Activated naive CD4-positive, alpha-beta T cell treated with anti-CD3 and anti-CD28 coated beads for 36 hours (primary cell): Measurements from ENCODE around the gene PEAK1. TPM values are rescaled to one million over a fixed set of nuclear protein-coding genes. Genes with fewer than 3 reads are reported as not detected.

ENCODE experiments used
- CTCF ChIA-PET: fragments of 350-600 bp; sonication (Branson Sonifier 250); formaldehyde crosslinking; loops from one replicate; lab custom pipeline; 2021; ENCODE audit warnings: antibody characterized with exemption; lab: Charles Lee
- DNase-seq: peaks from one replicate; pipeline ENCODE4 v3.0.0-alpha.2; 2020
- H3K27ac Mint-ChIP-seq: one replicate; pipeline ENCODE4 v1.8.0; 2021; ENCODE audit warnings: mild to moderate bottlenecking, mixed read lengths
- H3K27me3 Mint-ChIP-seq: one replicate; pipeline ENCODE4 v1.8.0; 2021; ENCODE audit warnings: low read depth, mixed read lengths
- H3K36me3 Mint-ChIP-seq: one replicate; pipeline ENCODE4 v1.8.0; 2021; ENCODE audit warnings: low read depth, mixed read lengths
- H3K4me1 Mint-ChIP-seq: one replicate; pipeline ENCODE4 v1.8.0; 2021; ENCODE audit warnings: low read depth, mixed read lengths
- H3K4me3 Mint-ChIP-seq: one replicate; pipeline ENCODE4 v1.8.0; 2021; ENCODE audit warnings: mild to moderate bottlenecking, moderate library complexity, mixed read lengths
- H3K9me3 Mint-ChIP-seq: one replicate; pipeline ENCODE4 v1.8.0; 2021; ENCODE audit warnings: mixed read lengths
- intact Hi-C: fragments of 100-400 bp; cut with micrococcal nuclease; formaldehyde crosslinking; loops from one replicate; pipeline ENCODE4 v1.15.1; 2023
- total RNA-seq, 2 experiments: library from RNA; stranded (reverse); gene quantifications; one replicate each; pipeline ENCODE4 v1.2.3, GENCODE V29; 2021

The PEAK1 gene
- total RNA-seq, 2 experiments from 2014 or later, result 26.6 to 28.0 TPM

- no peak for DNase-seq
- Mint-ChIP-seq H3K27me3 (no peaks in the 10 kb centered on the region), H3K4me3 (no peak overlapping the region), H3K4me1 (peaks cover 45% of the 10 kb centered on the region), H3K9me3 (no peaks in the 10 kb centered on the region), H3K36me3 (no peaks in the 10 kb centered on the region), H3K27ac (no peak overlapping the region)
- intact Hi-C loops, result no loop called here
- CTCF ChIA-PET, result interaction anchor here (2.3 kb wide), 1 partner anchor 9 kb away, joined by 5 read pairs; no protein-coding TSS in a partner anchor
Observed at GRCh38 chr15:77067691-77068367, 352.1 kb downstream of the PEAK1 start.

DNA sequence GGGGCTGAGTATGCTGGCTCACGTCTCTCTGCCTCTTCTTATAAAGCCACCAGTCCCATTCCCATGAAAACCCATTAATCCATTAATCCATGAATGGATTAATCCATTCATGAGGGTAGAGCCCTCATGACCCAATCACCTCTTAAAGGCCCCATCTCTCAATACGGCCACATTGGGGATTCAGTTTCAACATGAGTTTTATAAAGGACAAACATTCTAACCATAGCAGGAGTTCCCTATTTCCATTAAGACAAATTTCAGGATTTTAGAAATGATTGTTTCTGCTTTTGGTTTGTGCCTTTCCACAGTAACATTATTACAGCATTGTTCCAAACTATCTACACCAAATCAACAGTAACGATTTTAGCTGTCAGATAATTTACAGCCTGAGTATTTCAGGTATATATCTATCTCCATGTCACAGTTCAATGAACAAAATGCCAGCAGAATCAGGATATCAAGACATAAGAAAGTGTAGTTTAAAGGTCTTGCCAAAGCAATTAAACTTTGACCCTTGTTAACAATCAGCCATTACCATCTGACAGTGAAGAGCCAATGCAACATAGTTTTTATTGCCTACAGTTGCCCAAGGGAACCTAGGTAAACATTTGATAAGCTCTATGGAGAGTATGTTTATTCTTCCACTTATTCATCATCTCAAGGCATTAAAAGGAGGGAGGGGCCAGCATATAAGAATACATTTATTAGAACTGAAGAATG lies 352.8 kb downstream of the PEAK1 start:
- no peak overlapping the region for H3K4me3 Mint-ChIP-seq
- no peaks in the 10 kb centered on the region for H3K36me3 Mint-ChIP-seq
- no peaks in the 10 kb centered on the region for H3K9me3 Mint-ChIP-seq
- H3K4me1 Mint-ChIP-seq, result peaks cover 45% of the 10 kb centered on the region
- intact Hi-C loops, result no loop called here
- H3K27ac Mint-ChIP-seq, result no peak overlapping the region
- DNase-seq, result no peak
- CTCF ChIA-PET, result interaction anchor here (2.3 kb wide), 1 partner anchor 8 kb away, joined by 5 read pairs; no protein-coding TSS in a partner anchor
- no peaks in the 10 kb centered on the region for H3K27me3 Mint-ChIP-seq

GRCh38 chr15:77064539-77065308 lies 355.2 kb downstream of the PEAK1 start:
- H3K9me3 Mint-ChIP-seq, result no peaks in the 10 kb centered on the region
- CTCF ChIA-PET, result interaction anchor here (0.6 to 0.7 kb wide), 2 partner anchors 45 to 894 kb away, joined by 3 read pairs; no protein-coding TSS in a partner anchor
- peaks cover 42% of the 10 kb centered on the region for H3K4me1 Mint-ChIP-seq
- intact Hi-C loops, result no loop called here
- H3K36me3 Mint-ChIP-seq, result no peaks in the 10 kb centered on the region
- no peak for DNase-seq
- no peak overlapping the region for H3K4me3 Mint-ChIP-seq
- H3K27me3 Mint-ChIP-seq, result no peaks in the 10 kb centered on the region
- H3K27ac Mint-ChIP-seq, result no peak overlapping the region

DNA sequence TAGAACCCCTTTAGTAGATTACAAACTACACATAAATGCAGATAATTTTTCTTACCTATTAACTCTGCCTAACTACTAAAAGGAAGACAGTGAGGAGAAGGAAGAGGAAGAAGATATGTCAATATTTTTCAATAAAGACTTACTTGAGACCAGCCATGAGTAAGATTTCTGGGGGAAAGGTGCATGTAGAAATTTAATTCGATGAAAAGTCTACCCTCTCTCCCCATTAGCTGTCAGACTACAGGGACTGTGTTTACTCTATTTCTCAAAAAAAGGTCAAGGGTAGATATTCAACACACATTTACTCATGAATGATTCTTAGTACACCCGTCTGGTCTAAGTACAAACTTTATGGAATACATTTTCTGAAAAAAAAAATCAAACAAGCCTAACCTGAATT lies 355.8 kb downstream of the PEAK1 start:
- CTCF ChIA-PET, result interaction anchor here (0.6 to 1.3 kb wide), 3 partner anchors 29 to 895 kb away, joined by 3 read pairs; no protein-coding TSS in a partner anchor
- Mint-ChIP-seq H3K27ac (no peak overlapping the region), H3K27me3 (no peaks in the 10 kb centered on the region), H3K4me1 (peaks cover 43% of the 10 kb centered on the region), H3K36me3 (no peaks in the 10 kb centered on the region), H3K9me3 (no peaks in the 10 kb centered on the region), H3K4me3 (no peak overlapping the region)
- intact Hi-C loops, result no loop called here
- no peak for DNase-seq

- H3K27ac Mint-ChIP-seq, result no peak overlapping the region
- CTCF ChIA-PET, result interaction anchor here (1.3 kb wide), 1 partner anchor 29 kb away, joined by 3 read pairs; no protein-coding TSS in a partner anchor
Observed at GRCh38 chr15:77063249-77063648, 356.7 kb downstream of the PEAK1 start.

DNA sequence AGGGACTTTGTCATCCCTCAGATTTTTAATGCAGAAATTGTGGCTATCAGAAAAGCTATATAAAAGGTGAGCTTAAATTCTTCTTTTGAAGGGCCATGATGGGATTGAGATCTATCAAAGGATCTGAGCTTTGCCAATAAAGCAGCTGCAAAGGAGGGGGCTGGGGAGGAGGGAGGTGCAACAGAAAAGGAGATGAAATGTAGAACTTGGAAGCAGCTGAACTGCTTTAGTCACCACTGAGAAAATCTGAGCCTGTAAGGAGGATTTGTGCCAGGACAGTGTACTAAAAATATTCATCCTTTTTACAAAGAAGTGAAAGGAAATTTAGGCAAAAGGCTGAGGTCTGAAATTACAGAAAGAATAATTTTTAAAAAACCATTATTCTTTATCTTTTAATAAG lies 359.4 kb downstream of the PEAK1 start:
- H3K4me1 Mint-ChIP-seq, result peaks cover 37% of the 10 kb centered on the region
- no peaks in the 10 kb centered on the region for H3K9me3 Mint-ChIP-seq
- no peak overlapping the region for H3K4me3 Mint-ChIP-seq
- intact Hi-C loops, result no loop called here
- CTCF ChIA-PET, result interaction anchor here (1.0 to 2.0 kb wide), 5 partner anchors 26 to 509 kb away, joined by 3 to 6 read pairs (median 3); no protein-coding TSS in a partner anchor
- no peak for DNase-seq
- H3K27me3 Mint-ChIP-seq, result no peaks in the 10 kb centered on the region
- H3K36me3 Mint-ChIP-seq, result no peaks in the 10 kb centered on the region
- no peak overlapping the region for H3K27ac Mint-ChIP-seq

More at GRCh38 chr15:77063249-77063648, 356.7 kb downstream of the PEAK1 start:
- Mint-ChIP-seq H3K4me3 (no peak overlapping the region), H3K36me3 (no peaks in the 10 kb centered on the region), H3K9me3 (no peaks in the 10 kb centered on the region), H3K27me3 (no peaks in the 10 kb centered on the region), H3K4me1 (peaks cover 39% of the 10 kb centered on the region)
- DNase-seq, result no peak
- intact Hi-C loops, result no loop called here

GRCh38 chr15:77059786-77060361 lies 360.0 kb downstream of the PEAK1 start:
- Mint-ChIP-seq H3K27me3 (no peaks in the 10 kb centered on the region), H3K4me3 (no peak overlapping the region), H3K4me1 (peaks cover 34% of the 10 kb centered on the region), H3K36me3 (no peaks in the 10 kb centered on the region), H3K9me3 (no peaks in the 10 kb centered on the region), H3K27ac (no peak overlapping the region)
- intact Hi-C loops, result no loop called here
- CTCF ChIA-PET, result interaction anchor here (1.1 to 2.0 kb wide), 3 partner anchors 25 to 509 kb away, joined by 3 to 6 read pairs (median 4); no protein-coding TSS in a partner anchor
- peak; percentile 30 for DNase-seq

- no peaks in the 10 kb centered on the region for H3K9me3 Mint-ChIP-seq
- H3K4me1 Mint-ChIP-seq, result peaks cover 28% of the 10 kb centered on the region
- no peak overlapping the region for H3K4me3 Mint-ChIP-seq
- no peaks in the 10 kb centered on the region for H3K27me3 Mint-ChIP-seq
- H3K27ac Mint-ChIP-seq, result no peak overlapping the region
- no peak for DNase-seq
- H3K36me3 Mint-ChIP-seq, result peaks cover 4% of the 10 kb centered on the region
- intact Hi-C loops, result no loop called here
- CTCF ChIA-PET, result interaction anchor here (0.7 to 2.4 kb wide), 7 partner anchors 10 to 96 kb away, joined by 3 to 8 read pairs (median 4); no protein-coding TSS in a partner anchor
Observed at GRCh38 chr15:77058468-77058867, 361.4 kb downstream of the PEAK1 start.

DNA sequence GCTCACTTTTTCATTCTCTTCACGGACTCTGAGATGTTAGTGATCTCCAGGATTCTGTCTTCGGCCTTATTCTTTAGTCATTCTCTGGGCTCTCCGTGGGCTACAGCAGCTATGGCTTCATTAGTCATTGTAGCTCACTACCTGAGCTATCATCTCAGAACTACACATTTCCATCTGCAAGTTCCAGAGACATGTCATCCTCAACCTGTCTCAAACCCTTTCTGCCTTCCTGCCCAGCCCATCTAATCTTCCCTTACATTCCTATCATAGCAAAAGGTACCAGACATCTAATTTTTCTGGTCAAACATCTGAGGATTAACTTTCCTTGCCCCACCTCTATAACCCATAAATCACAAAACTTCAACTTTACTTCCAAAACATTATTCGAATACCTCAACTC lies 362.2 kb downstream of the PEAK1 start:
- no peak overlapping the region for H3K27ac Mint-ChIP-seq
- no peak for DNase-seq
- intact Hi-C loops, result no loop called here
- H3K9me3 Mint-ChIP-seq, result no peaks in the 10 kb centered on the region
- peaks cover 27% of the 10 kb centered on the region for H3K4me1 Mint-ChIP-seq
- H3K27me3 Mint-ChIP-seq, result no peaks in the 10 kb centered on the region
- H3K36me3 Mint-ChIP-seq, result peaks cover 4% of the 10 kb centered on the region
- CTCF ChIA-PET, result interaction anchor here (2.0 to 2.4 kb wide), 2 partner anchors 23 to 35 kb away, joined by 4 to 8 read pairs; no protein-coding TSS in a partner anchor
- H3K4me3 Mint-ChIP-seq, result no peak overlapping the region

GRCh38 chr15:77057072-77057471 lies 362.8 kb downstream of the PEAK1 start:
- intact Hi-C loops, result no loop called here
- CTCF ChIA-PET, result interaction anchor here (1.1 to 2.4 kb wide), 3 partner anchors 22 to 486 kb away, joined by 4 to 8 read pairs (median 6); no protein-coding TSS in a partner anchor
- Mint-ChIP-seq H3K9me3 (no peaks in the 10 kb centered on the region), H3K4me1 (peaks cover 27% of the 10 kb centered on the region), H3K4me3 (no peak overlapping the region), H3K36me3 (peaks cover 4% of the 10 kb centered on the region), H3K27ac (peak overlapping the region; percentile 1), H3K27me3 (no peaks in the 10 kb centered on the region)
- no peak for DNase-seq

GRCh38 chr15:77053709-77054108 lies 366.2 kb downstream of the PEAK1 start:
- no peaks in the 10 kb centered on the region for H3K9me3 Mint-ChIP-seq
- H3K27ac Mint-ChIP-seq, result no peak overlapping the region
- DNase-seq, result no peak
- intact Hi-C loops, result no loop called here
- no peak overlapping the region for H3K4me3 Mint-ChIP-seq
- CTCF ChIA-PET, result no interaction called here
- peaks cover 12% of the 10 kb centered on the region for H3K4me1 Mint-ChIP-seq
- no peaks in the 10 kb centered on the region for H3K27me3 Mint-ChIP-seq
- peaks cover 4% of the 10 kb centered on the region for H3K36me3 Mint-ChIP-seq
